ENCODE data around the gene SOBP. TPM values are rescaled to one million over a fixed set of nuclear protein-coding genes. Genes with fewer than 3 reads are reported as not detected.

The SOBP gene
- total RNA-seq, 1 experiment from 2014 or later = 1.7 TPM

- DNase-seq = no peak
- H3K27me3 Mint-ChIP-seq (ENCODE audit: unreplicated experiment) = no peaks in the 10 kb centered on the region
- H3K4me1 Mint-ChIP-seq (ENCODE audit: low read depth, unreplicated experiment) = peaks cover 19% of the 10 kb centered on the region
- no peak for TF ChIP-seq CTCF (IDR thresholded peaks at IDR 0.05; ENCODE audit: unreplicated experiment)
- H3K9me3 Mint-ChIP-seq (ENCODE audit: low read depth, unreplicated experiment) = no peaks in the 10 kb centered on the region
- no peaks in the 10 kb centered on the region for H3K36me3 Mint-ChIP-seq (ENCODE audit: insufficient read depth, unreplicated experiment)
- intact Hi-C loops (cut with micrococcal nuclease; ENCODE audit: unreplicated experiment) = no loop called here
- BruUV-seq (replicated peaks) = no TSS peak
- CTCF ChIA-PET = interaction anchor here (0.6 to 0.7 kb wide), 2 partner anchors 10 to 488 kb away, joined by 4 read pairs; no protein-coding TSS in a partner anchor
- H3K4me3 Mint-ChIP-seq (ENCODE audit: low read depth, unreplicated experiment) = no peak overlapping the region
- H3K27ac Mint-ChIP-seq (ENCODE audit: unreplicated experiment) = no peak overlapping the region
Measured at GRCh38 chr6:107617341-107617932, 127.5 kb downstream of the SOBP start.

- H3K9me3 Mint-ChIP-seq (ENCODE audit: low read depth, unreplicated experiment) = no peaks in the 10 kb centered on the region
- no peak for TF ChIP-seq CTCF (IDR thresholded peaks at IDR 0.05; ENCODE audit: unreplicated experiment)
- H3K27me3 Mint-ChIP-seq (ENCODE audit: unreplicated experiment) = no peaks in the 10 kb centered on the region
- DNase-seq = no peak
- no peak overlapping the region for H3K4me3 Mint-ChIP-seq (ENCODE audit: low read depth, unreplicated experiment)
- no TSS peak for BruUV-seq (replicated peaks)
- H3K36me3 Mint-ChIP-seq (ENCODE audit: insufficient read depth, unreplicated experiment) = no peaks in the 10 kb centered on the region
- intact Hi-C loops (cut with micrococcal nuclease; ENCODE audit: unreplicated experiment) = no loop called here
- H3K27ac Mint-ChIP-seq (ENCODE audit: unreplicated experiment) = no peak overlapping the region
- H3K4me1 Mint-ChIP-seq (ENCODE audit: low read depth, unreplicated experiment) = peaks cover 31% of the 10 kb centered on the region
- CTCF ChIA-PET = no interaction called here
Measured at GRCh38 chr6:107618672-107619071, 128.8 kb downstream of the SOBP start.

- no TSS peak for BruUV-seq (replicated peaks)
- no peak for TF ChIP-seq CTCF (IDR thresholded peaks at IDR 0.05; ENCODE audit: unreplicated experiment)
- intact Hi-C loops (cut with micrococcal nuclease; ENCODE audit: unreplicated experiment) = loop anchor here (5.0 kb wide), 1 partner anchor 42 kb away; no protein-coding TSS in a partner anchor
- CTCF ChIA-PET = interaction anchor here (0.6 kb wide), 1 partner anchor 476 kb away, joined by 4 read pairs; no protein-coding TSS in a partner anchor
- Mint-ChIP-seq H3K9me3 (ENCODE audit: low read depth, unreplicated experiment) (no peaks in the 10 kb centered on the region), H3K27ac (ENCODE audit: unreplicated experiment) (no peak overlapping the region), H3K4me3 (ENCODE audit: low read depth, unreplicated experiment) (no peak overlapping the region), H3K27me3 (ENCODE audit: unreplicated experiment) (no peaks in the 10 kb centered on the region), H3K36me3 (ENCODE audit: insufficient read depth, unreplicated experiment) (no peaks in the 10 kb centered on the region), H3K4me1 (ENCODE audit: low read depth, unreplicated experiment) (peaks cover 49% of the 10 kb centered on the region)
- no peak for DNase-seq
Measured at GRCh38 chr6:107620732-107621131, 130.8 kb downstream of the SOBP start.

- no peak overlapping the region for H3K27ac Mint-ChIP-seq (ENCODE audit: unreplicated experiment)
- DNase-seq = no peak
- intact Hi-C loops (cut with micrococcal nuclease; ENCODE audit: unreplicated experiment) = loop anchor here (5.0 kb wide), 1 partner anchor 41 kb away; no protein-coding TSS in a partner anchor
- BruUV-seq (replicated peaks) = no TSS peak
- H3K36me3 Mint-ChIP-seq (ENCODE audit: insufficient read depth, unreplicated experiment) = no peaks in the 10 kb centered on the region
- H3K4me1 Mint-ChIP-seq (ENCODE audit: low read depth, unreplicated experiment) = peaks cover 49% of the 10 kb centered on the region
- H3K4me3 Mint-ChIP-seq (ENCODE audit: low read depth, unreplicated experiment) = no peak overlapping the region
- CTCF ChIA-PET = no interaction called here
- no peaks in the 10 kb centered on the region for H3K9me3 Mint-ChIP-seq (ENCODE audit: low read depth, unreplicated experiment)
- no peak for TF ChIP-seq CTCF (IDR thresholded peaks at IDR 0.05; ENCODE audit: unreplicated experiment)
- H3K27me3 Mint-ChIP-seq (ENCODE audit: unreplicated experiment) = no peaks in the 10 kb centered on the region
Measured at GRCh38 chr6:107621229-107621937, 131.5 kb downstream of the SOBP start.

Data from Calu3 (cell line).